Endothelial cell of umbilical vein (primary cell): ENCODE measurements around the gene CHD6. TPM values are rescaled to one million over a fixed set of nuclear protein-coding genes. Genes with fewer than 3 reads are reported as not detected.

Experiments
- BruUV-seq: library from RNA; stranded (reverse); fragments of 400-500 nt; replicated peaks from 2 replicates; lab custom pipeline; 2021; lab: Mats Ljungman, UMichigan
- CTCF ChIA-PET: fragments of 300-600, 350-600 bp; sonication (Branson Sonifier 250); formaldehyde crosslinking; loops from one replicate; lab custom pipeline; 2021; ENCODE audit warnings: antibody characterized with exemption, inconsistent platforms; lab: Charles Lee
- POLR2A ChIA-PET: fragments of 300-600, 350-600 bp; sonication (Branson Sonifier 250); formaldehyde crosslinking; loops from one replicate; lab custom pipeline; 2021; ENCODE audit warnings: antibody characterized with exemption, inconsistent platforms; lab: Charles Lee
- DNase-seq: peaks from one replicate; pipeline ENCODE4 v3.0.0-alpha.2; 2011; ENCODE audit warnings: low read depth, low spot score
- FAIRE-seq: peaks from 2 replicates; lab custom pipeline; 2011; peaks lifted over from hg19 to GRCh38; lab: Jason Lieb, UNC
- H2AFZ ChIP-seq: 2 replicates; pipeline ENCODE4 v1.6.0; 2012; ENCODE audit warnings: low read depth, low read length, control low read depth, inconsistent platforms
- H3K27ac ChIP-seq: 2 replicates; pipeline ENCODE4 v1.5.1; 2011; ENCODE audit warnings: low read depth, mild to moderate bottlenecking, control low read depth, low read length, moderate library complexity; ENCODE audit not compliant: insufficient read depth
- H3K27me3 ChIP-seq, 2 experiments: 2 replicates each; pipeline versions ENCODE4 v1.6.0 to v1.6.1; 2011; ENCODE audit warnings: low read length in 2 of 2, mixed read lengths in 1 of 2; ENCODE audit not compliant: control insufficient read depth in 2 of 2, insufficient read depth in 2 of 2
- H3K36me3 ChIP-seq, 2 experiments: 2 replicates in 1 of 2; 3 replicates in 1 of 2; pipeline ENCODE4 v1.5.1; 2011; ENCODE audit warnings: low read length in 2 of 2, mild to moderate bottlenecking in 1 of 2, moderate library complexity in 1 of 2; ENCODE audit not compliant: control insufficient read depth in 2 of 2, insufficient read depth in 2 of 2; ENCODE audit errors: extremely low read depth in 1 of 2
- H3K4me1 ChIP-seq: 3 replicates; pipeline ENCODE4 v1.5.1; 2011; ENCODE audit warnings: mild to moderate bottlenecking, low read length; ENCODE audit not compliant: control insufficient read depth, insufficient read depth; ENCODE audit errors: extremely low read depth
- H3K4me2 ChIP-seq: 2 replicates; pipeline ENCODE4 v1.6.1; 2011; ENCODE audit warnings: low read length, control low read depth, mixed read lengths; ENCODE audit not compliant: insufficient read depth
- H3K4me3 ChIP-seq, 3 experiments: fragments of 200-600 bp in 1 of 3; sonication (generic), shearing (Covaris generic) in 1 of 3; replicated peaks in 1 of 3; 2 replicates each; pipeline ENCODE4 v1.5.1; 2011 to 2016; ENCODE audit warnings: control low read depth in 3 of 3, low read length in 3 of 3, mild to moderate bottlenecking in 2 of 3, inconsistent platforms in 1 of 3, low read depth in 1 of 3, moderate library complexity in 1 of 3; ENCODE audit not compliant: insufficient read depth in 1 of 3
- H3K79me2 ChIP-seq: 2 replicates; pipeline ENCODE4 v1.6.0; 2012; ENCODE audit warnings: low read length, inconsistent platforms; ENCODE audit not compliant: control insufficient read depth, insufficient read depth
- H3K9ac ChIP-seq: replicated peaks from 2 replicates; pipeline ENCODE3; 2011; ENCODE audit warnings: low read length, control low read depth; ENCODE audit not compliant: insufficient read depth; ENCODE audit errors: extremely low read depth
- H3K9me1 ChIP-seq: replicated peaks from 3 replicates; pipeline ENCODE4 v1.6.0; 2011; ENCODE audit warnings: mild to moderate bottlenecking, low read length; ENCODE audit not compliant: control insufficient read depth, insufficient read depth; ENCODE audit errors: extremely low read depth
- H3K9me3 ChIP-seq: replicated peaks from 2 replicates; pipeline ENCODE4 v1.5.1; 2012; ENCODE audit warnings: low read length, inconsistent platforms; ENCODE audit not compliant: control insufficient read depth, insufficient read depth
- H4K20me1 ChIP-seq: replicated peaks from 2 replicates; pipeline ENCODE3; 2011; ENCODE audit warnings: mild to moderate bottlenecking, low read length; ENCODE audit not compliant: control insufficient read depth, insufficient read depth; ENCODE audit errors: extremely low read depth
- CTCF ChIP-seq, 2 donors: IDR thresholded peaks; 1 replicate in 1 of 2; 2 replicates in 1 of 2; pipeline ENCODE4 v1.5.1; 2011; ENCODE audit warnings: low read length in 2 of 2, mild to moderate bottlenecking in 2 of 2, moderate library complexity in 2 of 2, control low read depth in 1 of 2, inconsistent platforms in 1 of 2, low read depth in 1 of 2; ENCODE audit not compliant: insufficient read depth in 1 of 2; ENCODE audit errors: extremely low read depth in 1 of 2
- EZH2 ChIP-seq: IDR thresholded peaks from 2 replicates; pipeline ENCODE4 v1.6.1; 2012; ENCODE audit warnings: borderline replicate concordance, low read depth, mild to moderate bottlenecking, moderate library complexity, low read length, inconsistent platforms; ENCODE audit not compliant: severe bottlenecking
- FOS ChIP-seq: IDR thresholded peaks from 2 replicates; pipeline ENCODE4 v1.6.1; 2011; ENCODE audit warnings: mild to moderate bottlenecking, low read length, moderate library complexity, borderline replicate concordance; ENCODE audit not compliant: insufficient read depth
- GATA2 ChIP-seq: IDR thresholded peaks from 2 replicates; pipeline ENCODE4 v1.7.0; 2011; ENCODE audit warnings: low read depth, mild to moderate bottlenecking, moderate library complexity, mixed read lengths, low read length; ENCODE audit not compliant: insufficient read length, insufficient read depth
- JUN ChIP-seq: IDR thresholded peaks from 2 replicates; pipeline ENCODE4 v1.6.1; 2011; ENCODE audit warnings: borderline replicate concordance, low read depth; ENCODE audit not compliant: insufficient read length, insufficient read depth
- MAX ChIP-seq: IDR thresholded peaks from 2 replicates; pipeline ENCODE4 v1.6.1; 2011; ENCODE audit not compliant: insufficient read depth, insufficient read length
- MYC ChIP-seq: IDR thresholded peaks from one replicate; pipeline ENCODE4 v1.6.1; 2011; ENCODE audit warnings: mild to moderate bottlenecking, low read depth, low read length
- POLR2A ChIP-seq: IDR thresholded peaks from 2 replicates; pipeline ENCODE4 v1.6.1; 2012; ENCODE audit warnings: low read depth, mild to moderate bottlenecking, control low read depth, low read length
- POLR2AphosphoS5 ChIP-seq: IDR thresholded peaks from 2 replicates; pipeline ENCODE4 v1.6.1; 2012; ENCODE audit warnings: low read depth, mild to moderate bottlenecking, control low read depth, low read length, moderate library complexity; ENCODE audit not compliant: insufficient read depth
- dilution Hi-C: fragments of 300-500 bp; cut with MboI; formaldehyde crosslinking; loops from one replicate; pipeline ENCODE4 v1.15.0; 2019; ENCODE audit warnings: low sequenced_read_pairs; ENCODE audit not compliant: extremely low pct_ligation_motif_present
- intact Hi-C: fragments of 100-400 bp; cut with micrococcal nuclease; formaldehyde crosslinking; loops from one replicate; pipeline ENCODE4 v1.10.0; 2022
- polyA plus RNA-seq, 4 experiments: library from polyadenylated mRNA; depleted of rRNA in 3 of 4; stranded (reverse) in 3 of 4; unstranded in 1 of 4; fragments of >200 nt; gene quantifications; 2 replicates each; pipeline versions ENCODE4 v1.2.1 to v1.2.3, GENCODE V29; 2011 to 2012; ENCODE audit warnings: missing spikeins in 1 of 4
- total RNA-seq: library from RNA; stranded (reverse); gene quantifications from 2 replicates; pipeline ENCODE4 v1.2.3, GENCODE V29; 2021

Gene CHD6
- total and polyA plus RNA-seq, 2 donors (not counting 3 experiments of a cell fraction or from before 2014, with no cell fraction given) = 7.2 to 33.7 TPM

GRCh38 chr20:41540918-41541317 is 77.3 kb downstream of the CHD6 start:
- DNase-seq = no peak
- Histone ChIP-seq H3K9me1 (no peaks in the 10 kb centered on the region), H3K4me1 (no peaks in the 10 kb centered on the region), H3K79me2 (no peaks in the 10 kb centered on the region), H3K4me2 (no peak overlapping the region), H3K9me3 (no peaks in the 10 kb centered on the region), H3K27me3 (no peaks in the 10 kb centered on the region), H4K20me1 (peaks cover 3% of the 10 kb centered on the region), H3K36me3 (no peaks in the 10 kb centered on the region), H2AFZ (no peak overlapping the region), H3K4me3 (no peak overlapping the region), H3K9ac (no peak overlapping the region), H3K27ac (no peak overlapping the region)
- POLR2A ChIA-PET = no interaction called here
- FAIRE-seq = no peak
- TF ChIP-seq POLR2AphosphoS5 = no peak
- TF ChIP-seq EZH2 = no peak
- TF ChIP-seq MAX = no peak
- no peak for TF ChIP-seq POLR2A
- TF ChIP-seq FOS = no peak
- no peak for TF ChIP-seq JUN
- no peak for TF ChIP-seq CTCF (IDR thresholded peaks at IDR 0.05; ENCODE audit: extremely low read depth in 1 of 2, insufficient read depth in 1 of 2, low read depth in 1 of 2, low read length in 2 of 2)
- no peak for TF ChIP-seq GATA2
- no peak for TF ChIP-seq MYC
- intact Hi-C loops (no loop called here), dilution Hi-C loops (no loop called here)
- BruUV-seq = no TSS peak
- CTCF ChIA-PET = interaction anchor here (0.9 kb wide), 1 partner anchor 11 kb away, joined by 3 read pairs; no protein-coding TSS in a partner anchor
